Measurements from ENCODE around the gene TGM2.

Gene TGM2

DNA sequence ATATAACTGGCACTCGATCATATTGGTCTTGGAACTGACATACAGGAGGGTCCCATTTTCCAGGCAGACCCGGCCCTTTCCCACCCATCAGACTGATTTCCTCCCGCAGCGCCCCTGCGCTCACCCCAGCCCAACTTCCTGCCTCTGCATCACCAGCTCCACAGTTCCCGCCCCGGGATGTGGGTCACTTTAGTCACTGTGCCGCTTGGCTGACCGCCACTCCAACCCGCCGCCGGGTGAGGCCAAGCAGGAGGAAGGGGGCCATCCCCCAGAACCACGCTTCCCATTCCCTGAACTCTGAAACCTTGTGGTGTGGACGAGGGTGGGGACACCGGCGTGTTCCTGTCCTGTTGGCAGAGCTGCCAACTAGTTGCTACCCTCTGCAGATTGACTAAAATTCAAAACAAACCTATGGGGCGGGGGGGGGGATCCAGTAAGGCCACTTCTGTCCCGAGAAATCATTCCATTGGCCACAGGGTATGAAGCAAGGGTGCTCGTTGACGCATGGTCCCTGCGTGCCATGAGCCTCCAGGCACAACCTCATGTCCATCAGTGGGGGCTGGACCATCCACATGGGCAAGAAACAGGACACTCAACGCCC, 12.3 kb downstream of the TGM2 start:
- H3K4me1 ChIP-seq (ENCODE audit: control insufficient read depth, insufficient read depth, low read length): no peaks in the 10 kb centered on the region
- POLR2A ChIA-PET: interaction anchor here (1.1 kb wide), 1 partner anchor 13 kb away, joined by 4 read pairs; no protein-coding TSS in a partner anchor
- CTCF ChIA-PET: interaction anchor here (0.5 to 0.9 kb wide), 3 partner anchors 12 to 48 kb away, joined by 3 to 4 read pairs (median 3); partner anchors contain the start of gene TGM2
- H3K9me3 ChIP-seq (ENCODE audit: control insufficient read depth, insufficient read depth, low read depth, low read length): no peaks in the 10 kb centered on the region
- TF ChIP-seq KLF9 (tag by site-specific recombination; IDR thresholded peaks at IDR 0.05; ENCODE audit: low read depth) (no peak), REPIN1 (tag by site-specific recombination; IDR thresholded peaks at IDR 0.05; ENCODE audit: low read depth) (no peak), ZNF48 (tag by site-specific recombination; IDR thresholded peaks at IDR 0.05) (no peak), ZNF132 (tag by site-specific recombination; IDR thresholded peaks at IDR 0.05; ENCODE audit: borderline replicate concordance) (no peak), ZSCAN5A (tag by site-specific recombination; IDR thresholded peaks at IDR 0.05) (no peak), ZNF121 (tag by site-specific recombination; IDR thresholded peaks at IDR 0.05) (no peak), BCL6B (tag by site-specific recombination; IDR thresholded peaks at IDR 0.05) (no peak), ZNF211 (tag by site-specific recombination; IDR thresholded peaks at IDR 0.05; ENCODE audit: low read depth) (no peak), ZNF518A (tag by site-specific recombination; conservative IDR thresholded peaks at IDR 0.05; ENCODE audit: low read depth) (no peak), GLIS1 (tag by site-specific recombination; IDR thresholded peaks at IDR 0.05) (no peak), ZSCAN23 (tag by site-specific recombination; IDR thresholded peaks at IDR 0.05) (no peak), ZNF266 (tag by site-specific recombination; IDR thresholded peaks at IDR 0.05; ENCODE audit: low read depth) (no peak), MEIS1 (CRISPR knock-in tag; IDR thresholded peaks at IDR 0.05; ENCODE audit: borderline replicate concordance) (no peak), HOXA7 (CRISPR knock-in tag; IDR thresholded peaks at IDR 0.05; ENCODE audit: borderline replicate concordance) (no peak)
- TF ChIP-seq, protein P1, sequence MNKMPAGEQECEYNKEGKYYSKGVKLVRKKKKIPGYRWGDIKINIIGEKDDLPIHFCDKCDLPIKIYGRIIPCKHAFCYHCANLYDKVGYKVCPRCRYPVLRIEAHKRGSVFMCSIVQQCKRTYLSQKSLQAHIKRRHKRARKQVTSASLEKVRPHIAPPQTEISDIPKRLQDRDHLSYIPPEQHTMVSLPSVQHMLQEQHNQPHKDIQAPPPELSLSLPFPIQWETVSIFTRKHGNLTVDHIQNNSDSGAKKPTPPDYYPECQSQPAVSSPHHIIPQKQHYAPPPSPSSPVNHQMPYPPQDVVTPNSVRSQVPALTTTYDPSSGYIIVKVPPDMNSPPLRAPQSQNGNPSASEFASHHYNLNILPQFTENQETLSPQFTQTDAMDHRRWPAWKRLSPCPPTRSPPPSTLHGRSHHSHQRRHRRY (tag by site-specific recombination; IDR thresholded peaks at IDR 0.05): no peak
- TF ChIP-seq, protein P2, sequence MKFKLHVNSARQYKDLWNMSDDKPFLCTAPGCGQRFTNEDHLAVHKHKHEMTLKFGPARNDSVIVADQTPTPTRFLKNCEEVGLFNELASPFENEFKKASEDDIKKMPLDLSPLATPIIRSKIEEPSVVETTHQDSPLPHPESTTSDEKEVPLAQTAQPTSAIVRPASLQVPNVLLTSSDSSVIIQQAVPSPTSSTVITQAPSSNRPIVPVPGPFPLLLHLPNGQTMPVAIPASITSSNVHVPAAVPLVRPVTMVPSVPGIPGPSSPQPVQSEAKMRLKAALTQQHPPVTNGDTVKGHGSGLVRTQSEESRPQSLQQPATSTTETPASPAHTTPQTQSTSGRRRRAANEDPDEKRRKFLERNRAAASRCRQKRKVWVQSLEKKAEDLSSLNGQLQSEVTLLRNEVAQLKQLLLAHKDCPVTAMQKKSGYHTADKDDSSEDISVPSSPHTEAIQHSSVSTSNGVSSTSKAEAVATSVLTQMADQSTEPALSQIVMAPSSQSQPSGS (tag by site-specific recombination; IDR thresholded peaks at IDR 0.05; ENCODE audit: low read depth): no peak
- no peak overlapping the region for H3K27ac ChIP-seq (ENCODE audit: extremely low read depth, low read depth, low read length)
- H3K36me3 ChIP-seq (ENCODE audit: control insufficient read depth in 2 of 2, insufficient read depth in 1 of 2, low read length in 2 of 2): no peaks in the 10 kb centered on the region
- no peak overlapping the region for H3K4me3 ChIP-seq (ENCODE audit: low read depth, low read length)
